Measurements from ENCODE around the gene FHDC1.

GRCh38 chr4:153002110-153002509 lies 66.0 kb downstream of the FHDC1 start:
- TF ChIP-seq CTCF (conservative IDR thresholded peaks at IDR 0.05; ENCODE audit: low read depth, low read length) = no peak
- TF ChIP-seq EZH2phosphoT487 (IDR thresholded peaks at IDR 0.05; ENCODE audit: borderline replicate concordance, low read length) = no peak
